ENCODE results near the gene TPI1. TPM values are rescaled to one million over a fixed set of nuclear protein-coding genes. Genes with fewer than 3 reads are reported as not detected.

The TPI1 gene
- total RNA-seq, 1 donor from 2014 or later, result 722 TPM

DNA sequence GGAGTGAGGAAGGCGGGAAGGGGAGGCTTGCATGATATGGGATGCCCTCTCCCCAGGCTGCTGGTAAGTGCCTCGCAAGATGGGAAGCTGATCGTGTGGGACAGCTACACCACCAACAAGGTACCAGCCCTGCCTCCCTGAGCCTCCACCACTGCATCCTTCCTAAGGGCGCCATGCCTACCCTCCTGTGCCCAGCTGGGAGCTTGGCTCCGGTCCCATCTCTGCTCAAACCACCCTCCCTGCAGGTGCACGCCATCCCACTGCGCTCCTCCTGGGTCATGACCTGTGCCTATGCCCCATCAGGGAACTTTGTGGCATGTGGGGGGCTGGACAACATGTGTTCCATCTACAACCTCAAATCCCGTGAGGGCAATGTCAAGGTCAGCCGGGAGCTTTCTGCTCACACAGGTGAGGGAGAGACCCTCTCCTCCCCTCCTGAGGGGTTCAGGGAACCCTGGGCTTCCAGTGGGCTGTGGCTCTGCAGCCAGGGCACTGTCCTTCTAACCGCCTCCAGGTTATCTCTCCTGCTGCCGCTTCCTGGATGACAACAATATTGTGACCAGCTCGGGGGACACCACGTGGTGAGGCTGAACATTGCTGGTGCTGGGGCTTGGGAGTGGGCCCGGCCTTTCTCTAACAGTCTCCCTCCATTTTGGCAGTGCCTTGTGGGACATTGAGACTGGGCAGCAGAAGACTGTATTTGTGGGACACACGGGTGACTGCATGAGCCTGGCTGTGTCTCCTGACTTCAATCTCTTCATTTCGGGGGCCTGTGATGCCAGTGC, 24.0 kb upstream of the TPI1 start:
- Histone ChIP-seq H3K79me2 (ENCODE audit: insufficient read depth, low read length) (peaks cover 14% of the 10 kb centered on the region), H3K4me2 (ENCODE audit: low read length) (no peak overlapping the region), H3K36me3 (ENCODE audit: insufficient read depth, low read length) (peaks cover 42% of the 10 kb centered on the region), H3K4me3 (ENCODE audit: insufficient read depth, low read depth, low read length) (no peak overlapping the region), H3K9me3 (ENCODE audit: insufficient read depth, low read depth, low read length) (no peaks in the 10 kb centered on the region), H4K20me1 (ENCODE audit: insufficient read depth, low read length) (peaks cover 30% of the 10 kb centered on the region), H3K4me1 (ENCODE audit: insufficient read depth, low read length) (no peaks in the 10 kb centered on the region), H3K27ac (ENCODE audit: low read depth, low read length) (no peak overlapping the region), H3K9ac (ENCODE audit: low read length) (no peak overlapping the region), H2AFZ (ENCODE audit: low read depth, low read length) (no peak overlapping the region), H3K27me3 (ENCODE audit: insufficient read depth, low read length) (no peaks in the 10 kb centered on the region)
- DNase-seq (ENCODE audit: low read depth) (no peak), FAIRE-seq (no peak)
- Mint-ChIP-seq H3K9me3 (ENCODE audit: unreplicated experiment) (no peaks in the 10 kb centered on the region), H3K4me1 (ENCODE audit: low read depth, unreplicated experiment) (no peaks in the 10 kb centered on the region), H3K27me3 (ENCODE audit: low read depth, unreplicated experiment) (no peaks in the 10 kb centered on the region), H3K4me3 (ENCODE audit: unreplicated experiment) (no peak overlapping the region), H3K36me3 (ENCODE audit: low read depth, unreplicated experiment) (peaks cover 16% of the 10 kb centered on the region), H3K27ac (ENCODE audit: unreplicated experiment) (no peak overlapping the region)
- TF ChIP-seq, protein P1, sequence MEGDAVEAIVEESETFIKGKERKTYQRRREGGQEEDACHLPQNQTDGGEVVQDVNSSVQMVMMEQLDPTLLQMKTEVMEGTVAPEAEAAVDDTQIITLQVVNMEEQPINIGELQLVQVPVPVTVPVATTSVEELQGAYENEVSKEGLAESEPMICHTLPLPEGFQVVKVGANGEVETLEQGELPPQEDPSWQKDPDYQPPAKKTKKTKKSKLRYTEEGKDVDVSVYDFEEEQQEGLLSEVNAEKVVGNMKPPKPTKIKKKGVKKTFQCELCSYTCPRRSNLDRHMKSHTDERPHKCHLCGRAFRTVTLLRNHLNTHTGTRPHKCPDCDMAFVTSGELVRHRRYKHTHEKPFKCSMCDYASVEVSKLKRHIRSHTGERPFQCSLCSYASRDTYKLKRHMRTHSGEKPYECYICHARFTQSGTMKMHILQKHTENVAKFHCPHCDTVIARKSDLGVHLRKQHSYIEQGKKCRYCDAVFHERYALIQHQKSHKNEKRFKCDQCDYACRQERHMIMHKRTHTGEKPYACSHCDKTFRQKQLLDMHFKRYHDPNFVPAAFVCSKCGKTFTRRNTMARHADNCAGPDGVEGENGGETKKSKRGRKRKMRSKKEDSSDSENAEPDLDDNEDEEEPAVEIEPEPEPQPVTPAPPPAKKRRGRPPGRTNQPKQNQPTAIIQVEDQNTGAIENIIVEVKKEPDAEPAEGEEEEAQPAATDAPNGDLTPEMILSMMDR (IDR thresholded peaks at IDR 0.05; ENCODE audit: insufficient read depth, low read depth, low read length), result no peak
- TF ChIP-seq EZH2 (IDR thresholded peaks at IDR 0.05; ENCODE audit: insufficient read depth, low read length), result no peak

DNA sequence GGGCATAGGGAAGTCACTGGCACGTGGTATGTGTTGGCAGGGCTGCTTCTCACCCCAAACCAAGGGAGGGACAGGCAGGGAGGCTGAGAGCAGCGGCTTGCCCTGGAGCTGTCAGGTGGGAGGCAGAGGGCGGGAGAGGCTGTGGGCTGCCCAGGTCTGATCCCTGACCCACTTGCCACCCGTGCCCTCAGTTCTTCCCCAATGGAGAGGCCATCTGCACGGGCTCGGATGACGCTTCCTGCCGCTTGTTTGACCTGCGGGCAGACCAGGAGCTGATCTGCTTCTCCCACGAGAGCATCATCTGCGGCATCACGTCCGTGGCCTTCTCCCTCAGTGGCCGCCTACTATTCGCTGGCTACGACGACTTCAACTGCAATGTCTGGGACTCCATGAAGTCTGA, 21.9 kb upstream of the TPI1 start:
- Mint-ChIP-seq H3K4me1 (ENCODE audit: low read depth, unreplicated experiment) (no peaks in the 10 kb centered on the region), H3K9me3 (ENCODE audit: unreplicated experiment) (no peaks in the 10 kb centered on the region), H3K36me3 (ENCODE audit: low read depth, unreplicated experiment) (peaks cover 13% of the 10 kb centered on the region), H3K27me3 (ENCODE audit: low read depth, unreplicated experiment) (no peaks in the 10 kb centered on the region), H3K27ac (ENCODE audit: unreplicated experiment) (no peak overlapping the region), H3K4me3 (ENCODE audit: unreplicated experiment) (no peak overlapping the region)
- H3K9ac ChIP-seq (ENCODE audit: low read length), result no peak overlapping the region
- H2AFZ ChIP-seq (ENCODE audit: low read depth, low read length), result no peak overlapping the region
- H3K27me3 ChIP-seq (ENCODE audit: insufficient read depth, low read length), result no peaks in the 10 kb centered on the region
- peaks cover 36% of the 10 kb centered on the region for H3K36me3 ChIP-seq (ENCODE audit: insufficient read depth, low read length)
- no peak overlapping the region for H3K4me2 ChIP-seq (ENCODE audit: low read length)
- DNase-seq (ENCODE audit: low read depth) (no peak), FAIRE-seq (no peak)
- H3K27ac ChIP-seq (ENCODE audit: low read depth, low read length), result no peak overlapping the region
- TF ChIP-seq, protein P1 (IDR thresholded peaks at IDR 0.05; ENCODE audit: insufficient read depth, low read depth, low read length), result no peak
- no peak for TF ChIP-seq EZH2 (IDR thresholded peaks at IDR 0.05; ENCODE audit: insufficient read depth, low read length)
- no peaks in the 10 kb centered on the region for H3K9me3 ChIP-seq (ENCODE audit: insufficient read depth, low read depth, low read length)
- peaks cover 33% of the 10 kb centered on the region for H4K20me1 ChIP-seq (ENCODE audit: insufficient read depth, low read length)
- peaks cover 2% of the 10 kb centered on the region for H3K4me1 ChIP-seq (ENCODE audit: insufficient read depth, low read length)
- no peak overlapping the region for H3K4me3 ChIP-seq (ENCODE audit: insufficient read depth, low read depth, low read length)
- H3K79me2 ChIP-seq (ENCODE audit: insufficient read depth, low read length), result peaks cover 34% of the 10 kb centered on the region

DNA sequence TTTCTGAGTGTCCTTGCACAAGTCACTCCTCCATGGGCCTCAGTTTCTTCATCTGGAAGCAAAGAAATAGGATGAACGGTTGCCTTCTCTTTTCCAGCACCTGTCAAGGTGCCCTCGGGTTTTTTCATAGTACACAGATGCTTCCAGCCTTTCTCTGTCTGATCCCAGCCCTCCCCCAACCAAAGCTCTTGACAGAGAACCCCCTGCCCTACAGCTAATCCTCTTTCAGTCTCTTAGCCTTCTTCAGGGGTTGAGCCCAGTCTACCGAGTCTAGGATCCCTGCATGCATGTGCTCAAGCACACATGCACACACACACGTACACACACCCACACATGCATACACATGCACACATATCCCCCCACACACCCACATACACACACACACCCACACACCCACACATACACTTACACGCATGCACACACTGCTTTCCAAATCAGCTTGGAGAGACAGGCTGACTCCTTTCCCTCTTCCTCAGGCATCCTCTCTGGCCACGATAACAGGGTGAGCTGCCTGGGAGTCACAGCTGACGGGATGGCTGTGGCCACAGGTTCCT, 20.9 kb upstream of the TPI1 start:
- TF ChIP-seq, protein P1 (IDR thresholded peaks at IDR 0.05; ENCODE audit: insufficient read depth, low read depth, low read length), result no peak
- TF ChIP-seq EZH2 (IDR thresholded peaks at IDR 0.05; ENCODE audit: insufficient read depth, low read length), result no peak
- DNase-seq (ENCODE audit: low read depth), result no peak
- no peaks in the 10 kb centered on the region for H3K27me3 ChIP-seq (ENCODE audit: insufficient read depth, low read length)
- H3K27ac ChIP-seq (ENCODE audit: low read depth, low read length), result no peak overlapping the region
- Mint-ChIP-seq H3K9me3 (ENCODE audit: unreplicated experiment) (no peaks in the 10 kb centered on the region), H3K36me3 (ENCODE audit: low read depth, unreplicated experiment) (peaks cover 13% of the 10 kb centered on the region), H3K27ac (ENCODE audit: unreplicated experiment) (no peak overlapping the region), H3K27me3 (ENCODE audit: low read depth, unreplicated experiment) (no peaks in the 10 kb centered on the region), H3K4me1 (ENCODE audit: low read depth, unreplicated experiment) (peaks cover 1% of the 10 kb centered on the region), H3K4me3 (ENCODE audit: unreplicated experiment) (no peak overlapping the region)
- no peak overlapping the region for H3K4me2 ChIP-seq (ENCODE audit: low read length)
- no peak overlapping the region for H3K4me3 ChIP-seq (ENCODE audit: insufficient read depth, low read depth, low read length)
- peaks cover 40% of the 10 kb centered on the region for H3K79me2 ChIP-seq (ENCODE audit: insufficient read depth, low read length)
- no peaks in the 10 kb centered on the region for H3K9me3 ChIP-seq (ENCODE audit: insufficient read depth, low read depth, low read length)
- FAIRE-seq, result no peak
- no peak overlapping the region for H3K9ac ChIP-seq (ENCODE audit: low read length)
- peaks cover 8% of the 10 kb centered on the region for H3K4me1 ChIP-seq (ENCODE audit: insufficient read depth, low read length)
- no peak overlapping the region for H2AFZ ChIP-seq (ENCODE audit: low read depth, low read length)
- H4K20me1 ChIP-seq (ENCODE audit: insufficient read depth, low read length), result peaks cover 38% of the 10 kb centered on the region
- H3K36me3 ChIP-seq (ENCODE audit: insufficient read depth, low read length), result peaks cover 36% of the 10 kb centered on the region

Data from astrocyte (in vitro differentiated cells and primary cell).